Tibial artery (tissue), 4 donors: ENCODE data around the gene CTTNBP2.

Source experiments
- DNase-seq, 2 donors: peaks; one replicate each; pipeline ENCODE4 v3.0.0-alpha.2; 2019
- H3K27ac ChIP-seq, 2 donors: fragments of 200-600 bp; sonication (generic) in 1 of 2; 1 replicate in 1 of 2; 2 replicates in 1 of 2; pipeline ENCODE4 v1.5.1; 2018 to 2019; ENCODE audit warnings: mild to moderate bottlenecking in 1 of 2
- H3K27me3 ChIP-seq, 2 donors: fragments of 200-600 bp; sonication (generic) in 1 of 2; one replicate each; pipeline versions ENCODE4 v1.5.1 to v1.6.0; 2016 to 2019
- H3K36me3 ChIP-seq, 3 donors: fragments of 200-600 bp; sonication (generic) in 2 of 3; one replicate each; pipeline ENCODE4 v1.5.1; 2016 to 2019; ENCODE audit warnings: mild to moderate bottlenecking in 2 of 3
- H3K4me1 ChIP-seq, 4 donors: fragments of 200-600 bp; sonication (generic) in 2 of 4; 1 replicate in 3 of 4; 2 replicates in 1 of 4; pipeline ENCODE4 v1.5.1; 2016 to 2019
- H3K4me3 ChIP-seq, 2 donors: fragments of 200-600 bp; sonication (generic) in 1 of 2; 1 replicate in 1 of 2; 2 replicates in 1 of 2; pipeline ENCODE4 v1.5.1; 2018 to 2019; ENCODE audit warnings: mild to moderate bottlenecking in 2 of 2
- H3K9me3 ChIP-seq, 3 donors: fragments of 200-600 bp; sonication (generic) in 1 of 3; one replicate each; pipeline ENCODE4 v1.5.1; 2016 to 2019
- CTCF ChIP-seq, 2 experiments: fragments of 200-600 bp in 1 of 2; fragments of 450-650 bp in 1 of 2; IDR thresholded peaks; one replicate each; pipeline ENCODE4 v1.5.1; 2017 to 2019; ENCODE audit warnings: antibody characterized with exemption in 2 of 2, mild to moderate bottlenecking in 1 of 2, moderate library complexity in 1 of 2
- intact Hi-C: fragments of 100-400 bp; cut with DNase I; formaldehyde crosslinking; loops from one replicate; pipeline ENCODE4 v1.15.0; 2023; ENCODE audit warnings: low total_unique reads

The CTTNBP2 gene

GRCh38 chr7:117724898-117725297, 148.3 kb downstream of the CTTNBP2 start:
- Histone ChIP-seq H3K4me1 (no peaks in the 10 kb centered on the region), H3K27ac (no peak overlapping the region), H3K36me3 (peaks cover 18 to 38% (median 20%) of the 10 kb centered on the region in 3 donors), H3K9me3 (no peaks in the 10 kb centered on the region), H3K27me3 (no peaks in the 10 kb centered on the region), H3K4me3 (no peak overlapping the region)
- no peak for DNase-seq
- TF ChIP-seq CTCF (IDR thresholded peaks at IDR 0.05), result no peak
- intact Hi-C loops, result no loop called here

GRCh38 chr7:117719377-117719776, 153.9 kb downstream of the CTTNBP2 start:
- no peaks in the 10 kb centered on the region for H3K9me3 ChIP-seq
- no peaks in the 10 kb centered on the region for H3K27me3 ChIP-seq
- no peak for TF ChIP-seq CTCF (IDR thresholded peaks at IDR 0.05)
- H3K4me1 ChIP-seq, result no peaks in the 10 kb centered on the region
- H3K4me3 ChIP-seq, result no peak overlapping the region
- H3K27ac ChIP-seq, result no peak overlapping the region
- no peak for DNase-seq
- intact Hi-C loops, result loop anchor here (5.0 kb wide), 2 partner anchors 262 to 317 kb away; no protein-coding TSS in a partner anchor
- peaks cover 5 to 25% (median 9%) of the 10 kb centered on the region in 3 donors for H3K36me3 ChIP-seq

GRCh38 chr7:117718116-117718835, 155.0 kb downstream of the CTTNBP2 start:
- intact Hi-C loops, result loop anchor here (5.0 kb wide), 2 partner anchors 261 to 316 kb away; no protein-coding TSS in a partner anchor
- TF ChIP-seq CTCF (IDR thresholded peaks at IDR 0.05), result no peak
- Histone ChIP-seq H3K4me1 (no peaks in the 10 kb centered on the region), H3K9me3 (no peaks in the 10 kb centered on the region), H3K36me3 (peaks cover 4 to 23% (median 5%) of the 10 kb centered on the region in 3 donors), H3K27ac (no peak overlapping the region), H3K27me3 (no peaks in the 10 kb centered on the region), H3K4me3 (no peak overlapping the region)
- no peak for DNase-seq

GRCh38 chr7:117717357-117717756, 155.9 kb downstream of the CTTNBP2 start:
- TF ChIP-seq CTCF (IDR thresholded peaks at IDR 0.05), result no peak
- peaks cover 4 to 23% (median 5%) of the 10 kb centered on the region in 3 donors for H3K36me3 ChIP-seq
- no peak for DNase-seq
- no peaks in the 10 kb centered on the region for H3K4me1 ChIP-seq
- H3K9me3 ChIP-seq, result no peaks in the 10 kb centered on the region
- no peaks in the 10 kb centered on the region for H3K27me3 ChIP-seq
- no peak overlapping the region for H3K27ac ChIP-seq
- intact Hi-C loops, result loop anchor here (5.0 kb wide), 2 partner anchors 260 to 315 kb away; no protein-coding TSS in a partner anchor
- no peak overlapping the region for H3K4me3 ChIP-seq

- intact Hi-C loops, result loop anchor here (5.0 kb wide), 2 partner anchors 260 to 315 kb away; no protein-coding TSS in a partner anchor
- Histone ChIP-seq H3K9me3 (no peaks in the 10 kb centered on the region), H3K4me1 (no peaks in the 10 kb centered on the region), H3K36me3 (peaks cover 4 to 23% (median 5%) of the 10 kb centered on the region in 3 donors), H3K27ac (no peak overlapping the region), H3K4me3 (no peak overlapping the region), H3K27me3 (no peaks in the 10 kb centered on the region)
- TF ChIP-seq CTCF (IDR thresholded peaks at IDR 0.05), result no peak
- DNase-seq, result no peak
These were observed 156.4 kb downstream of the CTTNBP2 start for GRCh38 chr7:117716707-117717299.
